GM21447 (cell line): Measurements from ENCODE around the gene NAT14.
"Not testable (repeated sequence)": the region's sequence is repeated elsewhere in the genome, so short reads cannot be mapped to it uniquely, and the experiment has no call there.

Experiments used
- ATAC-seq: cut with Tn5 transposase; IDR thresholded peaks from one replicate; pipeline ENCODE4 v1.9.1; 2021; ENCODE audit not compliant: unreplicated experiment

Gene NAT14

DNA sequence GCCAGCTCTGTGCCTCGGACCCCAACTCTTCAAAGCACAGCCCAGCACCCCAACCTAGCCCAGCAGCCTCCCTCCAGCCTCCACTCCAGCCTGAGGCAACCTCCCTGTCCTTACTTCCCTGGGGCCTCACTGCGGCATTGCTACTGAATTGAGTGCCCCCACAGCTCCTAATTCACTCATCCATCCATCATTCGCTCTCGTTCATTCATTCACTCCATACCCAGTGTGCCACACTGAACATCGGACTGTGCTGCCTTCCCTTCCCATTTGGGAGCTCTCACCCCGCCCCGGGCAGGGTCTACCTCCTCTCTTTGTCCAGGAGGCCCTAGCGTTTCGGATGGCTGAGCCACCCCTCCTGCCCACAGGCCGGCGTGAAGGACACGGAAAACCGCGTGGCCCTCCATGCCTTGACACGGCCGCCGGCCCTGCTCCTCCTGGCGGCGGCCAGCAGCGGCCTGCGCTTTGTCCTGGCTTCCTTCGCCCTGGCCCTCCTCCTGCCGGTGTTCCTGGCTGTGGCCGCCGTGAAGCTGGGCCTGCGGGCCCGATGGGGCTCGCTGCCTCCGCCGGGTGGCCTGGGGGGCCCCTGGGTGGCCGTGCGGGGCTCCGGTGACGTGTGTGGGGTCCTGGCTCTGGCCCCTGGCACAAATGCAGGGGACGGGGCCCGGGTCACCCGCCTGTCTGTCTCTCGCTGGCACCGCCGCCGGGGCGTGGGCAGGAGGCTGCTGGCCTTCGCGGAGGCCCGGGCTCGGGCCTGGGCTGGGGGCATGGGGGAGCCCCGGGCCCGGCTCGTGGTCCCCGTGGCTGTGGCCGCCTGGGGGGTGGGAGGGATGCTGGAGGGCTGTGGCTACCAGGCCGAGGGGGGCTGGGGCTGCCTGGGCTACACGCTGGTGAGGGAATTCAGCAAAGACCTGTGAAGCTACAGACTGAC, 1.3 kb downstream of the NAT14 start:
- no peak for ATAC-seq

DNA sequence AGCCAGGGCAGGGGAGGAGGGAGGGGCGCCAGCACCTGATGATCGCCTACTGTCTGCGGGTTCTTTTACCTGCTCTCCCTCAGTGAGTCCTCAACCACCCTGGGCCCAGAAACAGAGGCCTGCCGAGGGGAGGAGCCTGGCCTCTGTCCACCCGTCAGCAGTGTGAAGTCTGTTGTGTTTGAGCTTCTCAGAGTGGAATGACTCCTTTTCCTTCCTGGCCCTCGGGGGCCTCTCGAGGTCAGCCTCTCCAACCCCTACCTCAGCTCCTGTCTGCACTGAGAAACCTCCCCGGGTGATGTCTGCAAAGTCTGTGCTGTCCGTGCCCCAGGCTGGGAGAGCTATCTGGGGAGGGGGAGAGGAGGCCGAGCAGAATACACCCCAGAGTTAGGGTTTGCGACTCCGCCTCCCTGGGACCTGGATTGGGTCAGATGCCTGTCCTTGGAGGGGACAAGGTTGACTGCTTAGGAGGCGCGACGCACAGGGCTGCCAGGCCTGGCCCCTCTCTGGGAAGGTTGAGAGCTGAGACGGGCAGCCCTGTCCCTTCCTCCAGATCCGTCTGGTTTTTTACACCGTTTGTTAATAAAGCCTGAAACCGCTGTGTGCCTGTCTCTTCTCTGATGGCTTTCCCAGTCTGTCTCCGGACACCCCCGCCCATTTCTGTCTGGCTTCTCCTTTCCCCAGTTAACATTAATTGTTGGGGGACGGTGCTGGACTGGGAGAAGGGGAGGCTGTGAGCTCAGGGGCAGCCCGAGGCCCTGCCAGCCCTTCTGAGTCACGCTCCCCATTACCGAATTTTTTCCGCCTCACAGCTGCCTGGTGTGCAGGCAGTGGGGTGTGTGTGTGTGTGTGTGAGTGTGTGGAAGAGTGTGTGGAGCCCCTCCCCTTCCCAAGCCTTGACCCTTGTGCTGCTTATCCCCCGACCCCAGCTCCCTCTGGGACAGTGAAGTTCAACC, 2.3 kb downstream of the NAT14 start:
- ATAC-seq, result no peak

DNA sequence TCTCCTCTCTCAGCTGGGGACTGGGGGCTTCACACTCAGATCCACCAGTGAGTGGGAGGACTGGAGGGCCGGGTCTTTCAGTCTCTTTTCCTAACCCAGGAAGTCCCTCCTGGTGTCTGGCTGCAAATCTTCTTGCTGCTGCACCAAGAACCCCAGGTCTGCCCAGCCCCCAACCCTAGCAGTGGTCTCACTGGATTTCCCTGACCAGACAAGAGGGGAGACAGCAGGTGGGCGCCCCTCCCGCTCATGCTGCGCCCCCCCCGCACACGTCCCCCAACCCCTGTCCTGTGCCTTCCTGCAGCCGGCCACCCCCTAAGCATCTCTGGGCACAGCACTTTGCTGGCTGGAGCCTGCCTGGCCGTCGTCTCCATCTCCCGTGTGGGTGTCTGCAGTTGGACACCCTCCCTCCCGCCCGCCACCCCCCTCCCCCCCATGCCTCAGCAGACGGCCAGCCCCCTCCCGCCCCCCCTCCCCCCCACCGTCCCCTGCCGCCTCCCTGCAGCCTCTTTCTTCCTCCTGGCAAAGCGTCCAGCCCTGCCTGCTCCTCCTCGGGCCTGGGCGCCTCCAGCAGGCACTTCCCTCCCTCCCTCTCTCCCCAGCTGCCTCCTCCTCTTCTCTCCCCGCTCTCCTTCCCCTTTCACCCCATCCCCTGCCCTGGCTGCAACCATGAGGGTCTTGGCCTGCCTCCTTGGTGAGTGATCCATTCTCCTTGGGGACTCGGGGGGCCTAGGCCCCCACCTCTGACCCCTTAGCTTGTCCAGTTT, 3.1 kb downstream of the NAT14 start, which contains the start of gene SSC5D:
Gene SSC5D, plus strand, starts transcription at position 513 of the 764 bp plus-strand sequence. Its CDS starts 154 bp downstream, at position 667.
- ATAC-seq, result no peak

DNA sequence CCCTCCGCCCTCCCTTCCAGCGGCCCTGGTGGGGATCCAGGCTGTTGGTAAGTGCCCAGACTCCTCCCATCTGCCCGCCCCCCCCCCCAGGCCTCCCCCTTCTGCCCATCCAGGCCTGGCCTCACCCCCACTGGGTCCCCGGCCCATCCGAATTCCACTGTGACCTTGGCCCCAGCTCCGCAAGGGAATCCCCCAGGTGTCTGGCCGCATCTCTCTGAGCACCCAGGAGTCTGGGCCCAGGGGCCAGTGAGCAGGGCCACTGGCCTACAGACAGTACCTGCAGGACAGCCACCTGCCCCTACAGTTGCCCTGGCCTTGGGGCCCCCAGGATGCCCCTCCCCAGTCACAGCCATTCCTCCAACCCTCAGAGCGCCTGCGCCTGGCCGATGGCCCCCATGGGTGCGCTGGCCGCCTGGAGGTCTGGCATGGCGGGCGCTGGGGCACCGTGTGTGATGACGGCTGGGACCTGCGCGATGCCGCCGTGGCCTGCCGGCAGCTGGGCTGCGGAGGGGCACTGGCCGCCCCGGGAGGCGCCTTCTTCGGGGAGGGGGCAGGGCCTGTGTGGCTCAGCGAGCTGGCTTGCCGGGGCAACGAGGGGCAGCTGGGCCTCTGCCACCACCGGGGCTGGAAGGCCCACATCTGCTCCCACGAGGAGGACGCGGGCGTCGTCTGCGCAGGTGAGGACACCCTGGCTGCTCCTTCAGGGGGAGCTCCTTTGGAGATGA, 4.2 kb downstream of the NAT14 start:
- ATAC-seq, result no peak

DNA sequence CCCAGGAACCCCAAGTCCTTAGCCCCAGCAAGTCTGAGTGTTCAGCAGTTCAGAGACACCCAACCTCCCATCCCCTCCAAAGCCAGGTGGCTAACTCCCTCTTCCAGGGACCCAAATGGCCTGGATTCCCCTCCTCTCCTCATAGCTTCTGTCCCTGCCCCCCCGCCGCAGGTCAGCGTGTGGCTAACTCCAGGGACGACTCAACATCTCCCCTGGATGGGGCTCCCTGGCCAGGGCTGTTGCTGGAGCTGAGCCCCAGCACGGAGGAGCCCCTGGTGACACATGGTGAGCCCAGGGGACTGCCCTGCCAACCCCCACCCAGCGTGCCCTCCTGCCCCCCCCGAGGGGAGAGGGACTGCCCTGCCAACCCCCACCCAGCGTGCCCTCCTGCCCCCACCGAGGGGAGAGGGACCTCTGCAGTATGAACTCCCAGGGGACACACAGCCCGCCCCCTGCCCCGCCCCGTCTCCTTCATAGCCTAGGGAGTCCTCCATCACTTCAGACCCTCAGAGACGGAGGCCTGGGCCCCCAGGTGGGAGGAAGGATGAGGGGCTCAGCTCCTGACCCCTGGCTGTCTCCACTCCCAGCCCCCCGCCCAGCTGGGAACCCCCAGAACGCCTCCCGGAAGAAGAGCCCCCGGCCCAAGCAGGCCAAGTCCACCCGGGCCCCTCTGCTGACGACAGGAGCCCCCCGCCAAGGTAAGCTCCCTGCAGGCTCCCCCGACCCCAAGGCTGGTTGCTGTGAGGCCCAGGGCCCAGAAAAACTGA, 4.9 kb downstream of the NAT14 start:
- ATAC-seq, result no peak

DNA sequence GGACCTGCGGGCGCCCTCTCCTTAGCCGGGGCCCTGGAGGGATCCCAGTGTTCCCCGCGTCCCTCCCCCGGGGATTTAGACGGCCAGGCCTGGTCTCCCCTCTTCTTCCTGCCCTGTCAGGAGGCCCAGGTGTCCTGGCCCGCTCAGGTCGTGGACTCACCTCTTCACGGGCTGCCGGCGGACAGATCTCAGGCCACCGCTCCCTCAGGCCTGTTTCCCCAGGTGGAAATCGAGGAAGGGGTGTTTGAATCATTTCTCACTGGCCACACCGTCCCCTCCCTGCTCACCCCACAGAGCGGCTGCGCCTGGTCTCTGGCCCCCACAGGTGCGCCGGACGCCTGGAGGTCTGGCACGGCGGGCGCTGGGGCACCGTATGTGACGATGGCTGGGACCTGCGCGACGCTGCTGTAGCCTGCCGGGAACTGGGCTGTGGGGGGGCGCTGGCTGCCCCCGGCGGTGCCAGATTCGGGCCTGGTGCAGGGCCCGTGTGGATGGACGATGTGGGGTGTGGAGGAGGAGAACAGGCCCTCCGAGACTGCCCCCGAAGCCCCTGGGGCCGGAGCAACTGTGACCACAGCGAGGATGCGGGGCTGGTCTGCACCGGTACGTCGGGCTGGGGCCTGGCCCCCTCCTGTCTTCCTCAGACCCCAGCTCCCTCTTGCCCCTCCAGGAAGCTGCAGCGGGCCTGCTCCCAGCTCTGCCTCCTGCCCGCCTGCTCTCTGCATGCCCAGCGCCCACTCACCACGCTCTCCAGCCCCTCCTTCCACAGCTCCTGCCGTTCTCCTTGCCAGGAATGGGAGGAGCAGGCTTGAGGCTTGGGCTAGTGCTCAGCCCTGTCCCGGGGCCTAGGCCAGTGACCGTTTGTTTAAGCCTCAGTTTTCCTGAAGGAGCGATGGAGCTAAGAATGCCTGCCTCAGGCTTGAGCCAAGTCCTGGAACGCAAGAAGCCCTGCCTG, 5.8 kb downstream of the NAT14 start:
- ATAC-seq, result no peak

DNA sequence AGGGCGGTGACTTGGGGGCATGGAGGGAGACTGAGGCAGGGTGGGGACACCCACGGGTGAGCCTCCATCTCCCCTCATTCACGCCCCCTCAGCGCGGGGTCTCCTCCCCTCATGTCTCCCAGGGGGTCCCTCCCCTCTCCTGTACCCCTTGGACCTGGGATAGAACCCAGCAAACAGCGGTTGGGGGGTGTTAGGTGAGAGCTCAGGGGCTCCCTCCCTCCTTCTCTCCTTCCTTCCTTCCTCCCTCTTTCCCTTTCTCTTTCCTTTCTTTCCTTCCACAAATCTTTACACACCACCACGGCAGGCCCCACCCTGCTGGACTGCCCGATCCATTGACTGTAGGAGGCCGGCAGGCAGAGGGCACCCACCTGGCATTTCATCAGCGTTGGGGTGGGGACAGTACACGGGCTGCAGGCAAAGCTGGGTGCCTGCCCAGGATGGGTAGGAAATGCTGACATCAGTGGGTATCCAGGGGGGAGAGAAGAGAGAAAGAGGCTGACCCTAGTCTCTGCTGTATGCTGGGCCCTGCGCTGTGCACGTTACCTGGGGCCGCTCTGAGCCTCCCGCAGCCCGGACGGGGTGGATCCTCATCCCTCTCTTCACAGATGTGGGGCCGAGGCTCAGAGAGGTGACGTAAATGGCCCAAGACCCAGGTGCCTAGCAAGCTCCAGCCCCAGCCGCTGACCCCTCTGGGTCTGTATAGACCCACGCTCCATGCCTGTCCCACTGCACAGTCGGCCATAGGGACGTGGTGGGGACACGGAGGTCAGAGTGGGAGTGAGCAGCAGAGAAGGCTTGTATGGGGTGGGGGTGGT, 6.8 kb downstream of the NAT14 start:
- no peak for ATAC-seq

DNA sequence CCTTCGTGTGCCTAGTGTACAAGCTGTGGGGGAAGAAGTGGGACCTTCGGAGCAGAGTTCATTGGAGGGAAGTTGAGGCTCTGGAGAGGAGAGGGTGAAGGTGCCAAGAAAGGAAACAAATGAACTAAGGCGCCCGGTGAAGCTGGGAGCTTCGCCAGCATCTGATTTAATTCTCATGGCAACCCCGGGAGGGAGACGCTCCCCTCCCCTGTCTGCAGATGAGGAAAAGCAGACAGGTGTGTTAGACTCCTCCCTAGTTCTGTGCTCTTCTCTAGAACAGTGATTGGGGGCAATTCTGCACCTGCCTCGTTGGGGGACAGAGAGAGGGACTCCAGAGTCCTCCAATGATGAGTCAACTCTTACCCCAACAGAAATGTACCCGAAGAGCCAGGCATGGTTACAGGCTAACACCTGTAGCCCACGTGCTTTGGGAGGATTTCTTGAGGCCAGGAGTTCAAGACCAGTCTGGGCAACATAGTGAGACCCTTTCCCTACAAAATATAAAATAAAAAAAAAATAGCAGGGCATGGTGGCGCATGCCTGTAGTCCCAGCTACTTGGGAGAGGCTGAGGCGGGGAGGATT, 7.5 kb downstream of the NAT14 start:
- ATAC-seq, result no peak

DNA sequence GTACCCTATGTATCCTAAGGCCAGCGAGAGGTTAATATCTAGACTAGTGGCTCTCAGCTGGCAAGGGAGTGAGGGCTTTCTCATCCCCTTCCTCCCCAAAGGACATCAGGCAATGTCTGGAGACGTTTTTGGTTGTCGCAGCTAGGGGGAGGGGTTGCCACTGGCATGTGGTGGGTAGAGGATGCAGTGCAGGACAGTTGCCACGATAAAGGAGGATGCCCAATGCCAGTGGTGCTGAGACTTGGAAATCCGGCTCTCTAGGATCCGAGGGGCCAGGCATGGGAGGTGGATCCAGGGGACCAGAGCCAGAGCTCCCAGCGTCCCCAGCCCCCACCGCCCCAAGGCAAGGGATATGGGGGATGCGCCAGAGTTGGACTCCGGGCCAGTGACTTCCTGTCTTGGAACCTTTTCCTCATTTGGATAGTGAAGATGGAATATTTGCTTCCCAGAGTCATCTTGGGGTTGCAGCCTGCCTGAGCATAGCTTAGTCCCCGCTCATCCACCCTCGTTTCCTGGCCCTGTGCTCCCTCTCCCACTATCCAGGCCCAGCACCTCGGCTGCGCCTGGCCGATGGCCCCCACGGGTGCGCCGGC, 8.2 kb downstream of the NAT14 start:
- no peak for ATAC-seq

DNA sequence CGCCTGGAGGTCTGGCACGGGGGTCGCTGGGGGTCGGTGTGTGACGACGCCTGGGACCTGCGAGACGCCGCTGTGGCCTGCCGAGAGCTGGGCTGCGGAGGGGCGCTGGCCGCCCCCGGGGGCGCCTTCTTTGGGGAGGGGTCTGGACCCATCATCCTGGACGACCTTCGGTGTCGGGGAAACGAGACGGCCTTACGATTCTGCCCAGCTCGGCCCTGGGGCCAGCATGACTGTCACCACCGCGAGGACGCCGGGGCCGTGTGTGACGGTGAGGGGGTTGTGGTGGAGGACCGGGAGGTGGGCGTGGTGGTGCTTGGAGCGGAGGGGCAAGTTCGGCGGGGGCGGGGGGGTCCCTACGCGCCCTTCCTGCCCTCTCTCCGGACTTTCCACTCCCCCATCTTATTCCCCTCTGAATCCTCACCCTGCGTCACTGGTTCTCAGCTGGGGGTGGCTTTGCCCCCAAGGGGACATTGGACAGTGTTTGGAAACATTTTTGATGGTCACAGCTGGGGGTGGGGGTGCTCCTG, 8.7 kb downstream of the NAT14 start:
- no peak for ATAC-seq

DNA sequence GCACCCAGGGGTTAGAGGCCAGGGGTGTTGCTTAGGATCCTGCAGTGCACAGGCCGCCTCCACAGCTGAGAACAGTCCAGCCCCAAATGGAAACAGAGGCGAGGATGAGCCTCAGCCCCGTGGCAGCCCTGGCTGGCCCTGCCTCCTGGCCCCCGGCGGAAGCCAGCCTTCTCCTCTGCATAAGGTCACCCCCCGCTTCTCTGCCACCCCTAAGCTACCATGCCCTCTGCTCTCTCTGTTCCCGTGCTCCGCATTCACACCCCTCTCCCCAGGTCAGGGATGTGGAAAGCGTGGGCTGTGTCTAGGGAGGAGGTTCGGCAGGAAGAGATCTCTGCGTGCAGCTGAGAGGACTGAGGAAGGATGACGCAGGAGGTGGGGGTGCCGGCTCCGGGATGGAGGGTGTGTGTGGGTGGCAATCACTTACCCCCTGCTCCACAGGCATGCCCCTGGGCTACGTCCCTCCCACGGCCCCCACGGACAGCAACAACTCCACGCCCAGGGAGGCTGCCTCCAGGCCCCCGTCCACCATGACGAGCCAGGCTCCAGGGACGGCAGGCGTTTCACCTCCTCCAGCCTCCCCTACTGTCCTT, 9.3 kb downstream of the NAT14 start:
- no peak for ATAC-seq

DNA sequence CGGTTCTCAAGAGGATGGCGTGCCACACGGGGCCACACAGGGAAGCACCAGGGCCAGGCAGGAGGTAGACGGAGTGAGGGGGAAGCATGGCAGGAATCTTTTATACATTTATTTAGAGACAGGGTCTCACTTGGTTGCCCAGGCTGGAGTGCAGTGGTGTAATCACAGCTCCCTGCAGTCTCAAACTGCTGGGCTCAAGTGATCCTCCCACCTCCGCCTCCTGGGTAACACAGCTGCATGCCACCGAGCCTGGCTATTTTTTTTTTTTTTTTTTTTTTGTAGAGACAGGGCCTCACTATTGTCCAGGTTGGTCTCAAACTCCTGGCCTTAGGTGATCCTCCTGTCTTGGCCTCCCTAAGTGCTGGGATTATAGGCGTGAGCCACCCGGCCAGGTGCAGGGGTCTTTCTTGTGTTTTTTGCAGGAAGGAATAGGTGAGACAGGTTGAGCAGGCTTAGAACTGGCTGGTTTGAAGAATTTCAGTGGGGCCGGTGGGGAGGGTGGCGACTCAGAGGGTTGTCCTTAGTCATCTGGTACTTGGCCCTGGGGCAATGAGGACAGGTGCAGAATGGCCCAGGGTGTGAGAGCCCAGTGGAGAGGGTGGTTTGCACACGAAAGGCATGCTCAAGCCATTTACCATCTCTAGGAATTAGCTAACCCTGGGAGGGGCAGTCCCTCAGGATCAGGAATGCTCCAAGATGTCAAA, 10.8 kb downstream of the NAT14 start:
- ATAC-seq, result no peak

DNA sequence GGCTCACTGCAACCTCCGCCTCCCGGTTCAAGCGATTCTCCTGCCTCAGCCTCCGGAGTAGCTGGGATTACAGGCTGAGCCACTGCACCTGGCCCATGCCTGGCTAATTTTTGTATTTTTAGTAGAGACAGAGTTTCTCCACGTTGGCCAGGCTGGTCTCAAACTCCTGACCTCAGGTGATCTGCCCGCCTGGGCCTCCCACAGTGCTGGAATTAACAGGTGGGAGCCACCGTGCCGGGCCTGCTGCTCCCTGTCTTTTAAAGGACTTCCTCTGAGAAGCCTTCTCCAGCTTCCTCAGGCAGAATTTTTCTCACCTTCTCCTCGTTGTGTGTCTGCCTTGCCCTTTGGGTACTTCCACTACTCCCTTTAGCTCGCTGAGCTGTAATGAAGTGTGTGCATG, 11.8 kb downstream of the NAT14 start:
- not testable (repeated sequence) for ATAC-seq

DNA sequence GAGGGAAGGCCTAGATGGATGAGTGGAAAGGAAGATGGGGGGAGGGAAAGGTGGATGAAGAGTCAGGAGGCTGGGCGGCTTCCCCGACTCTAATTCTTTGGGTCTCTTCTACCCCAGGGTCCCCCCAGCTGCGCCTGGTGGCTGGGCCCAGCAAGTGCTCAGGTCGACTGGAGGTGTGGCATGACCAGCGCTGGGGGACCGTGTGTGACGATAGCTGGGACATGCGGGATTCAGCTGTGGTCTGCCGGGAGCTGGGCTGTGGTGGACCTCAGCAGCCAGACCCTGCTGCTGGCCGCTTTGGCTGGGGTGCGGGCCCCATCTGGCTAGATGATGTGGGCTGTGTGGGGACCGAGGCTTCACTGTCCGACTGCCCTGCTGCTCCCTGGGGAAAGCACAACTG, 12.8 kb downstream of the NAT14 start:
- ATAC-seq, result no peak

DNA sequence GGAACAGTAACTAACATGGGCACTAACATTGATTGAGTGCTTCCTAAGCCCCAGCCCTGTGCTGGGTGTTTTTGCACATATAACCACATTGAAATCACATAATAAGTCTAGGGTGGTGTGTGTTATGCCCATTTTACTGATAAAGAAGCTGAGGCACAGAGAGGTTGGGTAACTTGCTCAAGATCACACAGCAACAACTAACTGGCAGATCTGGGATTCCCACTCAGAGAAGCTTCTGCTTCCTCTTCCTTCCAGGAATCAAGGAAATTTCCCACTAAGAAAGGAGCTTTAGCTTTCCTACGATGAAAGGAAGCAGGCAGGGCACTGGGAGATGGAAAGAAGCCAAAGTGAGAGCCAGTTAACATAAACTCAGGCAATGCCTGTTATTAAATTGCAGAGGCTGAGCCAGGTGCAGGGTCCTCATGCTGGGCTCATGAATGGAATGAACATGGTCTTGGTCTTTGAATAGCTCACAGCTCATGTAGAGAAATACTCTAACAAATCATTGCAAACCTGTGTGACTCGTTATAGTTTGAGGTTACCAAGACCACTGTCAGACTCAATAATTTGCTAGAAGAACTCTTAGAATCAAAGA, 13.4 kb downstream of the NAT14 start:
- ATAC-seq, result no peak
